ENCODE measurements around the gene SUDS3.
A peak's percentile ranks its signal among the peaks of the same experiment; 100 is the strongest.
"Not testable (repeated sequence)": the region's sequence is repeated elsewhere in the genome, so short reads cannot be mapped to it uniquely, and the experiment has no call there.

Gene SUDS3

GRCh38 chr12:118397708-118398440, 21.5 kb downstream of the SUDS3 start:
- DNase-seq (ENCODE audit: low read depth) = no peak

GRCh38 chr12:118398524-118398923, 22.2 kb downstream of the SUDS3 start:
- DNase-seq (ENCODE audit: low read depth) = no peak

- DNase-seq (ENCODE audit: low read depth) = no peak
Observed at GRCh38 chr12:118398940-118399339, 22.6 kb downstream of the SUDS3 start.

- DNase-seq (ENCODE audit: low read depth) = no peak
Observed at GRCh38 chr12:118402251-118402650, 25.9 kb downstream of the SUDS3 start.

- peak; percentile 26 for DNase-seq (ENCODE audit: low read depth)
Observed at GRCh38 chr12:118404876-118405521, 28.6 kb downstream of the SUDS3 start.

- not testable (repeated sequence) for DNase-seq (ENCODE audit: low read depth)
Observed at GRCh38 chr12:118408241-118408640, 31.9 kb downstream of the SUDS3 start.

- DNase-seq (ENCODE audit: low read depth) = no peak
Observed at GRCh38 chr12:118409834-118410233, 33.5 kb downstream of the SUDS3 start.

- DNase-seq (ENCODE audit: low read depth) = no peak
Observed at GRCh38 chr12:118417942-118418341, 41.6 kb downstream of the SUDS3 start.

GRCh38 chr12:118418385-118419057, 42.2 kb downstream of the SUDS3 start:
- DNase-seq (ENCODE audit: low read depth) = no peak

- no peak for DNase-seq (ENCODE audit: low read depth)
Observed at GRCh38 chr12:118420673-118421072, 44.3 kb downstream of the SUDS3 start.

- no peak for DNase-seq (ENCODE audit: low read depth)
Observed at GRCh38 chr12:118424884-118425283, 48.5 kb downstream of the SUDS3 start.

- DNase-seq (ENCODE audit: low read depth) = no peak
Observed at GRCh38 chr12:118425364-118425763, 49.0 kb downstream of the SUDS3 start.

GRCh38 chr12:118427819-118428218, 51.5 kb downstream of the SUDS3 start:
- DNase-seq (ENCODE audit: low read depth) = no peak

- no peak for DNase-seq (ENCODE audit: low read depth)
Observed at GRCh38 chr12:118428643-118429042, 52.3 kb downstream of the SUDS3 start.

GRCh38 chr12:118429688-118430383, 53.5 kb downstream of the SUDS3 start:
- no peak for DNase-seq (ENCODE audit: low read depth)

- DNase-seq (ENCODE audit: low read depth) = no peak
Observed at GRCh38 chr12:118430516-118430915, 54.2 kb downstream of the SUDS3 start.

GRCh38 chr12:118432812-118433545, 56.6 kb downstream of the SUDS3 start:
- DNase-seq (ENCODE audit: low read depth) = no peak

GRCh38 chr12:118436002-118436730, 59.8 kb downstream of the SUDS3 start:
- DNase-seq (ENCODE audit: low read depth) = no peak

GRCh38 chr12:118436986-118437385, 60.6 kb downstream of the SUDS3 start:
- DNase-seq (ENCODE audit: low read depth) = no peak

- DNase-seq (ENCODE audit: low read depth) = no peak
Observed at GRCh38 chr12:118439068-118439467, 62.7 kb downstream of the SUDS3 start.

- DNase-seq (ENCODE audit: low read depth) = no peak
Observed at GRCh38 chr12:118446247-118446646, 69.9 kb downstream of the SUDS3 start.
